SK-N-SH treated with all-trans-retinoic acid at 6 μM for 48 hours (cell line): ENCODE results near the gene C7orf33.

Source experiments
- ARNTL ChIP-seq: fragments of 450-650 bp; formaldehyde crosslinking; IDR thresholded peaks from 2 replicates; pipeline ENCODE4 v1.5.0; 2020; ENCODE audit warnings: low read depth, mild to moderate bottlenecking, moderate library complexity, borderline replicate concordance
- CREB5 ChIP-seq: fragments of 250-450 bp; sonication (Bioruptor Pico); IDR thresholded peaks from 2 replicates; pipeline ENCODE4 v1.5.1; 2020; ENCODE audit warnings: low read depth, mild to moderate bottlenecking, moderate library complexity
- CSDC2 ChIP-seq: fragments of 250-450 bp; sonication (Bioruptor Pico); IDR thresholded peaks from 2 replicates; pipeline ENCODE4 v1.5.0; 2020; ENCODE audit warnings: mild to moderate bottlenecking, moderate library complexity
- CSRNP3 ChIP-seq: fragments of 250-450 bp; sonication (Bioruptor Pico); IDR thresholded peaks from 2 replicates; pipeline ENCODE4 v1.5.1; 2021; ENCODE audit warnings: mild to moderate bottlenecking, moderate library complexity
- ESRRG ChIP-seq: fragments of 250-450 bp; sonication (Bioruptor Pico); IDR thresholded peaks from 2 replicates; pipeline ENCODE4 v1.6.1; 2021; ENCODE audit warnings: mild to moderate bottlenecking
- GLIS3 ChIP-seq: fragments of 250-450 bp; sonication (Bioruptor Pico); IDR thresholded peaks from 2 replicates; pipeline ENCODE4 v1.5.0; 2020; ENCODE audit warnings: mild to moderate bottlenecking, moderate library complexity
- PATZ1 ChIP-seq: fragments of 250-450 bp; sonication (Bioruptor Pico); IDR thresholded peaks from 2 replicates; pipeline ENCODE4 v1.8.0; 2020; ENCODE audit warnings: mild to moderate bottlenecking, moderate library complexity, borderline replicate concordance
- POU6F1 ChIP-seq: fragments of 250-450 bp; sonication (Bioruptor Pico); IDR thresholded peaks from 2 replicates; pipeline ENCODE4 v1.8.0; 2021; ENCODE audit warnings: low read depth, mild to moderate bottlenecking, moderate library complexity, borderline replicate concordance
- PPARA ChIP-seq: fragments of 250-450 bp; sonication (Bioruptor Pico); IDR thresholded peaks from 2 replicates; pipeline ENCODE4 v1.5.0; 2020; ENCODE audit warnings: mild to moderate bottlenecking, borderline replicate concordance
- RARB ChIP-seq: fragments of 250-450 bp; sonication (Bioruptor Pico); IDR thresholded peaks from 2 replicates; pipeline ENCODE4 v1.8.0; 2021; ENCODE audit warnings: mild to moderate bottlenecking, moderate library complexity
- TSHZ2 ChIP-seq: fragments of 250-450 bp; sonication (Bioruptor Pico); IDR thresholded peaks from 2 replicates; pipeline ENCODE4 v1.5.0; 2020; ENCODE audit warnings: mild to moderate bottlenecking, moderate library complexity
- ZFP30 ChIP-seq: fragments of 450-650 bp; formaldehyde crosslinking; IDR thresholded peaks from 2 replicates; pipeline ENCODE4 v1.5.0; 2022; ENCODE audit warnings: mild to moderate bottlenecking, moderate library complexity
- ZNF565 ChIP-seq: fragments of 450-650 bp; formaldehyde crosslinking; conservative IDR thresholded peaks from 2 replicates; pipeline ENCODE4 v1.5.0; 2020; ENCODE audit warnings: low read depth, mild to moderate bottlenecking, moderate library complexity
- ZNF8 ChIP-seq: fragments of 450-650 bp; formaldehyde crosslinking; IDR thresholded peaks from 2 replicates; pipeline ENCODE4 v1.5.0; 2020; ENCODE audit warnings: mild to moderate bottlenecking, moderate library complexity

GRCh38 chr7:148626828-148627227, 36.3 kb downstream of the C7orf33 start:
- TF ChIP-seq TSHZ2 (CRISPR knock-in tag): no peak
- no peak for TF ChIP-seq ZNF8 (CRISPR knock-in tag)
- no peak for TF ChIP-seq GLIS3
- no peak for TF ChIP-seq PATZ1 (CRISPR knock-in tag)
- TF ChIP-seq CREB5 (CRISPR knock-in tag): no peak
- TF ChIP-seq PPARA (CRISPR knock-in tag): no peak
- no peak for TF ChIP-seq ESRRG (CRISPR knock-in tag)
- no peak for TF ChIP-seq ZFP30 (CRISPR knock-in tag)
- no peak for TF ChIP-seq ARNTL
- no peak for TF ChIP-seq CSRNP3 (CRISPR knock-in tag)
- TF ChIP-seq POU6F1 (CRISPR knock-in tag): no peak
- TF ChIP-seq RARB: no peak
- no peak for TF ChIP-seq ZNF565
- no peak for TF ChIP-seq CSDC2 (CRISPR knock-in tag)
